ENCODE results near the gene QSER1.

Gene QSER1

DNA sequence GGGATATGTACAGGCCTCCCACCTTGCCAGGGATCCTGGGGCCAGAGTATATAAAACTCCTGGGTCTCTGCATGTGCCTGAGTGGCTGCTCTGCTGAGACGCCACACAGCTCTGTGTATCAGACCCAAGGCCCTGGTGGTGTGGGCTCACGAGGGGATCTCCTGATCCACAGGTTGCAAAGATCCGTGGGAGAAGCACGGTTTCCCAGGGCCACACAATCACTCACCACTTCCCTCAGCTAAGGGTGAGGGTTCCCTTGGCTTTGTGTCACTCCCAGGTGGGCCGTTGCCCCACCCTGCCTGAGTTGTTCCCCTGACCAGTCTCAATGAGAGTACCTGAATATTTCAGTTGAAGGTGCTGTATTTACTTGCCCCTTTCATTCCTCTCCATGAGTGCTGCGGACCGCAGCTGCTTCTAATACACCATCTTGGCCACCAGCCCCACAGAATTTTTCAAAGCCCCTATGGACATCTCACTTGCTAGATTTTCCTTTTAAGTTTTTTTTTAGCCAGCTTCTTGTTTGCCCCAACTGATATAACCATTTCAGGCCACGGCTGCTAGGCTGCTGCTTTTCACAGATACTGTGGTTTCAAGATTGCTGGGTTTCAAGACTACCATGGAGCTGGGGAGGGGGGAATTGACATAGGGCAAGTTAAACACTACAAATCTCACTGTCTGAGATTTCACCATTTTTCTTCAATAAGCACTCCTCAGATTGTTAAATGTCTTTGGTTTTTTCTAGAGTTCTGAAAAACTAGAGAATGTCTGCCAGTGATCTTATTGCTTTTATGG, 109.3 kb downstream of the QSER1 start:
- Histone ChIP-seq H3K4me2 (ENCODE audit: low read depth, low read length, poor library complexity, severe bottlenecking) (no peak overlapping the region), H3K4me3 (ENCODE audit: insufficient read depth, low read length, poor library complexity, severe bottlenecking) (no peak overlapping the region), H4K20me1 (ENCODE audit: low read depth, low read length) (no peaks in the 10 kb centered on the region), H2AFZ (ENCODE audit: low read depth, low read length, severe bottlenecking) (no peak overlapping the region), H3K9ac (ENCODE audit: low read length) (no peak overlapping the region), H3K27ac (ENCODE audit: low read depth, low read length) (no peak overlapping the region), H3K79me2 (ENCODE audit: insufficient read depth, low read length) (no peaks in the 10 kb centered on the region), H3K9me2 (replicated peaks; ENCODE audit: insufficient read depth, low read length) (no peaks in the 10 kb centered on the region), H3F3A (ENCODE audit: insufficient read depth) (no peaks in the 10 kb centered on the region), H3K27me3 (ENCODE audit: low read length) (no peaks in the 10 kb centered on the region), H3K36me3 (ENCODE audit: low read length) (no peaks in the 10 kb centered on the region), H3K9me3 (ENCODE audit: insufficient read depth, low read length) (no peaks in the 10 kb centered on the region)
- no peak for TF ChIP-seq CTCF (IDR thresholded peaks at IDR 0.05; ENCODE audit: insufficient read depth, low read length, poor library complexity, severe bottlenecking)
- no peak for TF ChIP-seq EZH2phosphoT487 (conservative IDR thresholded peaks at IDR 0.05; ENCODE audit: low read length)

DNA sequence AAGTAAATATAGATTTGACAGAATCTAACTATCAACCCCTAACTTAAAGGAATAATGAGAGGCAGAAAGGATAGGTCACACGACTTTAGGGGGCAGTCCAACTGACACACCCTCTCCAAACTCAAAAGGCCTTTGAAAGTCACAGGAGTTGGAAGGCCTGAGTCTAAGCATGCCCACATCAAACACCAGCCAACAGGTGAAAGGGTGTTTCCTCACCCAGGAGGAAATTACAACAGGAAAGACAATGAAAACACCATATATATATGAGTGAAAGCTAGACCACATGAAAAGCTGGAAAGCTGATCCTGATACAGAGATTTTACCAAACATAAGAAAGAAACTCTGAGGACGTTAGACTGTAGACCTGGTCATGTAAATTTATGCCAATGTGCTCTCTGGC, 112.6 kb downstream of the QSER1 start:
- no peaks in the 10 kb centered on the region for H3K9me3 ChIP-seq (ENCODE audit: insufficient read depth, low read length)
- H3K79me2 ChIP-seq (ENCODE audit: insufficient read depth, low read length) = no peaks in the 10 kb centered on the region
- H3K27ac ChIP-seq (ENCODE audit: low read depth, low read length) = no peak overlapping the region
- TF ChIP-seq CTCF (IDR thresholded peaks at IDR 0.05; ENCODE audit: insufficient read depth, low read length, poor library complexity, severe bottlenecking) (no peak), EZH2phosphoT487 (conservative IDR thresholded peaks at IDR 0.05; ENCODE audit: low read length) (no peak)
- H3K9ac ChIP-seq (ENCODE audit: low read length) = no peak overlapping the region
- no peaks in the 10 kb centered on the region for H4K20me1 ChIP-seq (ENCODE audit: low read depth, low read length)
- no peaks in the 10 kb centered on the region for H3K36me3 ChIP-seq (ENCODE audit: low read length)
- no peaks in the 10 kb centered on the region for H3K27me3 ChIP-seq (ENCODE audit: low read length)
- H3K9me2 ChIP-seq (replicated peaks; ENCODE audit: insufficient read depth, low read length) = no peaks in the 10 kb centered on the region
- no peak overlapping the region for H2AFZ ChIP-seq (ENCODE audit: low read depth, low read length, severe bottlenecking)
- no peak overlapping the region for H3K4me2 ChIP-seq (ENCODE audit: low read depth, low read length, poor library complexity, severe bottlenecking)
- no peak overlapping the region for H3K4me3 ChIP-seq (ENCODE audit: insufficient read depth, low read length, poor library complexity, severe bottlenecking)
- no peaks in the 10 kb centered on the region for H3F3A ChIP-seq (ENCODE audit: insufficient read depth)

DNA sequence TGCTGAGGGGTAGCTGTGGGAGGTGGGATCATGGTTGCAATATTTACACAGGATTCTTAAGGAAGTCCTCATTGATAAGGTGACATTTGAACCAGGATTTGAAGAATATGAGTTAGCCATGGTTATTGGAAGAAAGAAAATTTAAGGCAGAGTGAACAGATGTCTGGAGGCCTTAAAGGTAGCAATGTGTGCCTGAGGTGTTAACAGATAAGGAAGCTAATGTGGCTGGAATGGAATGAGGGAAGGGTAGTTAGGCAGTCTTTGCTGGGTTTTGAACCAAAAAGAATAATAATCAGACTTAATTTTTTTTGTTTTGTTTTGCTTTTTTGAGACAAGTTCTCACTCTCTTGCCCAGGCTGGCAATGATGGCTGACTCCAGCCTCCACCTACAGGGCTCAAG, 113.4 kb downstream of the QSER1 start:
- Histone ChIP-seq H3K27me3 (ENCODE audit: low read length) (no peaks in the 10 kb centered on the region), H3K4me3 (ENCODE audit: insufficient read depth, low read length, poor library complexity, severe bottlenecking) (no peak overlapping the region), H3K79me2 (ENCODE audit: insufficient read depth, low read length) (no peaks in the 10 kb centered on the region), H3K4me2 (ENCODE audit: low read depth, low read length, poor library complexity, severe bottlenecking) (no peak overlapping the region), H3K9ac (ENCODE audit: low read length) (no peak overlapping the region), H4K20me1 (ENCODE audit: low read depth, low read length) (no peaks in the 10 kb centered on the region), H3F3A (ENCODE audit: insufficient read depth) (no peaks in the 10 kb centered on the region), H2AFZ (ENCODE audit: low read depth, low read length, severe bottlenecking) (no peak overlapping the region), H3K27ac (ENCODE audit: low read depth, low read length) (no peak overlapping the region), H3K9me2 (replicated peaks; ENCODE audit: insufficient read depth, low read length) (no peaks in the 10 kb centered on the region), H3K9me3 (ENCODE audit: insufficient read depth, low read length) (no peaks in the 10 kb centered on the region), H3K36me3 (ENCODE audit: low read length) (no peaks in the 10 kb centered on the region)
- no peak for TF ChIP-seq CTCF (IDR thresholded peaks at IDR 0.05; ENCODE audit: insufficient read depth, low read length, poor library complexity, severe bottlenecking)

Data from SU-DHL-6 (cell line).